ENCODE data around the gene SENP3. TPM values are rescaled to one million over a fixed set of nuclear protein-coding genes. Genes with fewer than 3 reads are reported as not detected.

SENP3 gene
- total RNA-seq, 2 experiments from 2014 or later = 77.6 to 100 TPM

DNA sequence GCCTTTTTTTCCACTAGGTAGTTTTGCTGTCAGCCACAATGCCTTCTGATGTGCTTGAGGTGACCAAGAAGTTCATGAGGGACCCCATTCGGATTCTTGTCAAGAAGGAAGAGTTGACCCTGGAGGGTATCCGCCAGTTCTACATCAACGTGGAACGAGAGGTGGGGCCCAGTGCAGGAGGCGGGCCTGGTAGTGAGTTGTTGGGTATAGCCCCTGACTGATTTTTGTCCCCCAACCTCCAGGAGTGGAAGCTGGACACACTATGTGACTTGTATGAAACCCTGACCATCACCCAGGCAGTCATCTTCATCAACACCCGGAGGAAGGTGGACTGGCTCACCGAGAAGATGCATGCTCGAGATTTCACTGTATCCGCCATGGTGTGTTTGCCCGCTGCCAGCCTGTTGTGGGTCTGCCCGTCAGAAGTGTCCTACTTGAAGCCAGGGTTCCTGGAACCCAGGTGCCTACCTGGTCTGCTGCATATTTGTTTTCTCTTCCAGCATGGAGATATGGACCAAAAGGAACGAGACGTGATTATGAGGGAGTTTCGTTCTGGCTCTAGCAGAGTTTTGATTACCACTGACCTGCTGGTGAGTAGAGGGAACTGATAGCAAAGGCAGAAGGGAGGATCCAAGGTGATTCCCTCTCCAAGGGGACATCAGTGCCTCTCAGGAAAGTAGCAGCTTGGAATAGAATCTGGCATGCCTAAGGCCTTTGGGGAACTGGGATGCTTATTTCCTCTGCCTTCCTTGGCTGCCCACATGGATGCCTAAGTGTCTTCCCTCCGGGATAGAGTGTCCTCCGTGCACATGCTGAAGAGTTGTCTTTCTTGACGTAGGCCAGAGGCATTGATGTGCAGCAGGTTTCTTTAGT lies 15.8 kb downstream of the SENP3 start:
- CTCF ChIA-PET (ENCODE audit: unreplicated experiment) = no interaction called here
- intact Hi-C loops (cut with micrococcal nuclease; ENCODE audit: unreplicated experiment) = no loop called here
- H3K4me1 ChIP-seq (ENCODE audit: insufficient read depth, low read length, poor library complexity, severe bottlenecking) = peaks cover 58% of the 10 kb centered on the region

DNA sequence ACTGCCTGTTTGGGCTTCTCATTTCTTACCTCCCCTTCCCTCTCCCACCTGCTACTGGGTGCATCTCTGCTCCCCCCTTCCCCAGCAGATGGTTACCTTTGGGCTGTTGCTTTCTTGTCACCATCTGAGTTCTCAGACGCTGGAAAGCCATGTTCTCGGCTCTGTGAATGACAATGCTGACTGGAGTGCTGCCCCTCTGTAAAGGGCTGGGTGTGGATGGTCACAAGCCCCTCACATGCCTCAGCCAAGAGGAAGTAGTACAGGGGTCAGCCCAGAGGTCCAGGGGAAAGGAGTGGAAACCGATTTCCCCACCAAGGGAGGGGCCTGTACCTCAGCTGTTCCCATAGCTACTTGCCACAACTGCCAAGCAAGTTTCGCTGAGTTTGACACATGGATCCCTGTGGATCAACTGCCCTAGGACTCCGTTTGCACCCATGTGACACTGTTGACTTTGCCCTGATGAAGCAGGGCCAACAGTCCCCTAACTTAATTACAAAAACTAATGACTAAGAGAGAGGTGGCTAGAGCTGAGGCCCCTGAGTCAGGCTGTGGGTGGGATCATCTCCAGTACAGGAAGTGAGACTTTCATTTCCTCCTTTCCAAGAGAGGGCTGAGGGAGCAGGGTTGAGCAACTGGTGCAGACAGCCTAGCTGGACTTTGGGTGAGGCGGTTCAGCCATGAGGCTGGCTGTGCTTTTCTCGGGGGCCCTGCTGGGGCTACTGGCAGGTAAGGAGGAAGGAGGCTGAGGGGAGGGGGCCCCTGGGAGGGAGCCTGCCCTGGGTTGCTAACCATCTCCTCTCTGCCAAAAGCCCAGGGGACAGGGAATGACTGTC lies 17.5 kb downstream of the SENP3 start, which contains the start of gene CD68:
Gene CD68, plus strand, starts transcription at position 638 of the 833 bp plus-strand sequence. Its CDS starts 40 bp downstream, at position 678.
- peaks cover 24% of the 10 kb centered on the region for H3K79me2 ChIP-seq (ENCODE audit: insufficient read depth, low read depth, low read length)
- H3K4me3 ChIP-seq (ENCODE audit: low read depth, low read length, poor library complexity, severe bottlenecking) = no peak within 1 kb of the TSS
- H3K27ac ChIP-seq (ENCODE audit: low read depth, low read length, poor library complexity, severe bottlenecking) = peak within 1 kb of the TSS; percentile 37
- TF ChIP-seq EZH2phosphoT487 (IDR thresholded peaks at IDR 0.05; ENCODE audit: borderline replicate concordance, low read depth, low read length) = no peak
- TF ChIP-seq, protein P1, sequence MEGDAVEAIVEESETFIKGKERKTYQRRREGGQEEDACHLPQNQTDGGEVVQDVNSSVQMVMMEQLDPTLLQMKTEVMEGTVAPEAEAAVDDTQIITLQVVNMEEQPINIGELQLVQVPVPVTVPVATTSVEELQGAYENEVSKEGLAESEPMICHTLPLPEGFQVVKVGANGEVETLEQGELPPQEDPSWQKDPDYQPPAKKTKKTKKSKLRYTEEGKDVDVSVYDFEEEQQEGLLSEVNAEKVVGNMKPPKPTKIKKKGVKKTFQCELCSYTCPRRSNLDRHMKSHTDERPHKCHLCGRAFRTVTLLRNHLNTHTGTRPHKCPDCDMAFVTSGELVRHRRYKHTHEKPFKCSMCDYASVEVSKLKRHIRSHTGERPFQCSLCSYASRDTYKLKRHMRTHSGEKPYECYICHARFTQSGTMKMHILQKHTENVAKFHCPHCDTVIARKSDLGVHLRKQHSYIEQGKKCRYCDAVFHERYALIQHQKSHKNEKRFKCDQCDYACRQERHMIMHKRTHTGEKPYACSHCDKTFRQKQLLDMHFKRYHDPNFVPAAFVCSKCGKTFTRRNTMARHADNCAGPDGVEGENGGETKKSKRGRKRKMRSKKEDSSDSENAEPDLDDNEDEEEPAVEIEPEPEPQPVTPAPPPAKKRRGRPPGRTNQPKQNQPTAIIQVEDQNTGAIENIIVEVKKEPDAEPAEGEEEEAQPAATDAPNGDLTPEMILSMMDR (conservative IDR thresholded peaks at IDR 0.05; ENCODE audit: low read length) = no peak
- H4K20me1 ChIP-seq (ENCODE audit: insufficient read depth, low read length) = peaks cover 28% of the 10 kb centered on the region
- H3K9me2 ChIP-seq (ENCODE audit: insufficient read depth, low read length) = no peaks in the 10 kb centered on the region
- POLR2A ChIA-PET = interaction anchor here (1.0 kb wide), 1 partner anchor 35 kb away, joined by 3 read pairs; the partner anchor contains the start of gene FXR2
- CTCF ChIA-PET (ENCODE audit: unreplicated experiment) = no interaction called here
- BruUV-seq (replicated peaks) = no TSS peak
- no peaks in the 10 kb centered on the region for H3K9me3 ChIP-seq (ENCODE audit: low read length)
- peak; percentile 84 for DNase-seq (ENCODE audit: low spot score)
- H3K36me3 ChIP-seq (ENCODE audit: insufficient read depth, low read length) = peaks cover 84% of the 10 kb centered on the region
- intact Hi-C loops (cut with micrococcal nuclease; ENCODE audit: unreplicated experiment) = no loop called here
- H3K4me1 ChIP-seq (ENCODE audit: insufficient read depth, low read length, poor library complexity, severe bottlenecking) = peaks cover 63% of the 10 kb centered on the region
- peak within 1 kb of the TSS; percentile 22; the same call in 1 of the 2 replicates for H3K4me2 ChIP-seq (ENCODE audit: low read length)
- H2AFZ ChIP-seq (ENCODE audit: low read length) = no peak within 1 kb of the TSS

More for the DNA sequence above, 15.8 kb downstream of the SENP3 start:
- Histone ChIP-seq H2AFZ (ENCODE audit: low read length) (no peak overlapping the region), H3K9me3 (ENCODE audit: low read length) (no peaks in the 10 kb centered on the region), H3K27ac (ENCODE audit: low read depth, low read length, poor library complexity, severe bottlenecking) (no peak overlapping the region), H3K79me2 (ENCODE audit: insufficient read depth, low read depth, low read length) (peaks cover 39% of the 10 kb centered on the region), H4K20me1 (ENCODE audit: insufficient read depth, low read length) (peaks cover 33% of the 10 kb centered on the region), H3K36me3 (ENCODE audit: insufficient read depth, low read length) (peaks cover 91% of the 10 kb centered on the region), H3K9me2 (ENCODE audit: insufficient read depth, low read length) (no peaks in the 10 kb centered on the region), H3K4me2 (ENCODE audit: low read length) (no peak overlapping the region), H3K4me3 (ENCODE audit: low read depth, low read length, poor library complexity, severe bottlenecking) (no peak overlapping the region)
- DNase-seq (ENCODE audit: low spot score) = no peak
- POLR2A ChIA-PET = no interaction called here
- TF ChIP-seq EZH2phosphoT487 (IDR thresholded peaks at IDR 0.05; ENCODE audit: borderline replicate concordance, low read depth, low read length) = no peak
- TF ChIP-seq, protein P1 (conservative IDR thresholded peaks at IDR 0.05; ENCODE audit: low read length) = no peak
- TSS peak; percentile 63 for BruUV-seq (replicated peaks)
